GM18873 (cell line): ENCODE results near the gene FAM149B1.
"Not testable (repeated sequence)": the region's sequence is repeated elsewhere in the genome, so short reads cannot be mapped to it uniquely, and the experiment has no call there.

ENCODE experiments used
- ATAC-seq: cut with Tn5 transposase; IDR thresholded peaks from one replicate; pipeline ENCODE4 v1.9.1; 2021; ENCODE audit warnings: mild to moderate bottlenecking, moderate library complexity, moderate number of reproducible peaks; ENCODE audit not compliant: unreplicated experiment, low FRiP score

Gene FAM149B1

GRCh38 chr10:73228247-73228646, 60.3 kb downstream of the FAM149B1 start:
- ATAC-seq: no peak

GRCh38 chr10:73229567-73229966, 61.6 kb downstream of the FAM149B1 start:
- no peak for ATAC-seq

- ATAC-seq: no peak
Measured at GRCh38 chr10:73232887-73233286, 65.0 kb downstream of the FAM149B1 start.

- no peak for ATAC-seq
Measured at GRCh38 chr10:73233883-73234282, 66.0 kb downstream of the FAM149B1 start.

- ATAC-seq: no peak
Measured at GRCh38 chr10:73234695-73235094, 66.8 kb downstream of the FAM149B1 start.

GRCh38 chr10:73238990-73239566, 71.2 kb downstream of the FAM149B1 start:
- no peak for ATAC-seq

GRCh38 chr10:73239908-73240307, 72.0 kb downstream of the FAM149B1 start:
- ATAC-seq: no peak

GRCh38 chr10:73244866-73245477, 77.1 kb downstream of the FAM149B1 start:
- no peak for ATAC-seq

- ATAC-seq: no peak
Measured at GRCh38 chr10:73246322-73246645, 78.4 kb downstream of the FAM149B1 start.

- ATAC-seq: peak; percentile 66
Measured at GRCh38 chr10:73246646-73247508, 79.0 kb downstream of the FAM149B1 start, which contains the start of gene DNAJC9. Gene DNAJC9, minus strand, starts transcription at chr10:73247255. Its CDS starts 66 bp downstream, at chr10:73247189.

- no peak for ATAC-seq
Measured at GRCh38 chr10:73247509-73248258, 79.8 kb downstream of the FAM149B1 start.

GRCh38 chr10:73248259-73248724, 80.4 kb downstream of the FAM149B1 start:
- ATAC-seq: no peak

GRCh38 chr10:73251683-73252444, 83.9 kb downstream of the FAM149B1 start:
- no peak for ATAC-seq

- ATAC-seq: peak; percentile 80
Measured at GRCh38 chr10:73252445-73253224, 84.7 kb downstream of the FAM149B1 start, which contains the start of gene MRPS16. Gene MRPS16, minus strand, starts transcription at chr10:73252644. Its CDS starts 162 bp downstream, at chr10:73252482.

- no peak for ATAC-seq
Measured at GRCh38 chr10:73253225-73253555, 85.3 kb downstream of the FAM149B1 start.

- ATAC-seq: not testable (repeated sequence)
Measured at GRCh38 chr10:73258612-73259011, 90.7 kb downstream of the FAM149B1 start.

GRCh38 chr10:73261362-73261995, 93.6 kb downstream of the FAM149B1 start:
- no peak for ATAC-seq

- ATAC-seq: no peak
Measured at GRCh38 chr10:73262105-73262730, 94.3 kb downstream of the FAM149B1 start.
